SK-N-MC (cell line): ENCODE data around the gene SNAP47.
A peak's percentile ranks its signal among the peaks of the same experiment; 100 is the strongest.

Experiments
- DNase-seq: peaks from one replicate; pipeline ENCODE4 v3.0.0-alpha.2; 2011; ENCODE audit warnings: low read depth, low spot score
- H3K27ac ChIP-seq: fragments of 200-600 bp; sonication (generic); 2 replicates; pipeline ENCODE4 v1.5.1; 2016; ENCODE audit warnings: mixed run types
- H3K36me3 ChIP-seq: fragments of 200-600 bp; sonication (generic); 2 replicates; pipeline ENCODE4 v1.6.1; 2017; ENCODE audit warnings: antibody characterized with exemption, low read length, mixed read lengths; ENCODE audit not compliant: insufficient read depth
- H3K4me3 ChIP-seq: fragments of 200-600 bp; sonication (generic); 2 replicates; pipeline ENCODE4 v1.5.1; 2016
- H3K9ac ChIP-seq: fragments of 200-600 bp; sonication (generic); 2 replicates; pipeline ENCODE4 v1.8.0; 2017; ENCODE audit warnings: mixed run types, mixed read lengths; ENCODE audit not compliant: insufficient read length
- H3K9me3 ChIP-seq: fragments of 200-600 bp; sonication (generic); 2 replicates; pipeline ENCODE4 v1.6.1; 2017; ENCODE audit warnings: low read depth, mild to moderate bottlenecking, antibody characterized with exemption, low read length, moderate library complexity, mixed read lengths
- EZH2 ChIP-seq: fragments of 200-600 bp; sonication (generic); IDR thresholded peaks from one replicate; pipeline ENCODE4 v1.6.1; 2017; ENCODE audit warnings: antibody characterized with exemption
- FOXP2 ChIP-seq: optimal IDR thresholded peaks from 2 replicates; pipeline ENCODE3; 2011; ENCODE audit warnings: mild to moderate bottlenecking, moderate library complexity; ENCODE audit not compliant: insufficient read depth; ENCODE audit errors: extremely low read length, control extremely low read depth
- POLR2AphosphoS5 ChIP-seq: IDR thresholded peaks from 2 replicates; pipeline ENCODE4 v1.6.1; 2012; ENCODE audit warnings: mild to moderate bottlenecking, low read depth, low read length, borderline replicate concordance

The SNAP47 gene

GRCh38 chr1:227787513-227788270, 52.5 kb downstream of the SNAP47 start:
- TF ChIP-seq EZH2 (no peak), FOXP2 (peak; percentile 32)
- Histone ChIP-seq H3K4me3 (peak overlapping the region; percentile 72), H3K36me3 (no peaks in the 10 kb centered on the region), H3K9me3 (no peaks in the 10 kb centered on the region), H3K9ac (no peak overlapping the region), H3K27ac (no peak overlapping the region)
- DNase-seq: peak; percentile 66

- no peak for DNase-seq
- peak overlapping the region; percentile 63 for H3K9ac ChIP-seq
- TF ChIP-seq POLR2AphosphoS5: no peak
- no peak for TF ChIP-seq EZH2
- no peak for TF ChIP-seq FOXP2
- no peaks in the 10 kb centered on the region for H3K9me3 ChIP-seq
- H3K27ac ChIP-seq: no peak overlapping the region
- no peaks in the 10 kb centered on the region for H3K36me3 ChIP-seq
- H3K4me3 ChIP-seq: peak overlapping the region; percentile 91
Measured at GRCh38 chr1:227788271-227789083, 53.2 kb downstream of the SNAP47 start.

- Histone ChIP-seq H3K4me3 (peak overlapping the region; percentile 91), H3K9ac (peak overlapping the region; percentile 63), H3K27ac (no peak overlapping the region), H3K9me3 (no peaks in the 10 kb centered on the region), H3K36me3 (no peaks in the 10 kb centered on the region)
- TF ChIP-seq EZH2: no peak
- TF ChIP-seq POLR2AphosphoS5: no peak
- no peak for TF ChIP-seq FOXP2
- no peak for DNase-seq
Measured at GRCh38 chr1:227789084-227790033, 54.1 kb downstream of the SNAP47 start.

- Histone ChIP-seq H3K36me3 (no peaks in the 10 kb centered on the region), H3K27ac (no peak overlapping the region), H3K9ac (no peak overlapping the region), H3K9me3 (no peaks in the 10 kb centered on the region), H3K4me3 (no peak overlapping the region)
- DNase-seq: no peak
- TF ChIP-seq FOXP2 (no peak), EZH2 (no peak), POLR2AphosphoS5 (no peak)
Measured at GRCh38 chr1:227790034-227790400, 54.8 kb downstream of the SNAP47 start.

- no peak for DNase-seq
- Histone ChIP-seq H3K36me3 (no peaks in the 10 kb centered on the region), H3K27ac (no peak overlapping the region), H3K9ac (no peak overlapping the region), H3K4me3 (no peak overlapping the region), H3K9me3 (no peaks in the 10 kb centered on the region)
- TF ChIP-seq EZH2: no peak
- TF ChIP-seq FOXP2: no peak
- no peak for TF ChIP-seq POLR2AphosphoS5
Measured at GRCh38 chr1:227790868-227791267, 55.6 kb downstream of the SNAP47 start.

GRCh38 chr1:227791425-227792143, 56.3 kb downstream of the SNAP47 start:
- H3K9me3 ChIP-seq: no peaks in the 10 kb centered on the region
- TF ChIP-seq FOXP2 (no peak), EZH2 (no peak), POLR2AphosphoS5 (no peak)
- no peak overlapping the region for H3K9ac ChIP-seq
- peak overlapping the region; percentile 26; the same call in 1 of the 2 replicates for H3K4me3 ChIP-seq
- no peaks in the 10 kb centered on the region for H3K36me3 ChIP-seq
- H3K27ac ChIP-seq: peak overlapping the region; percentile 89
- DNase-seq: no peak

- TF ChIP-seq FOXP2 (no peak), POLR2AphosphoS5 (no peak), EZH2 (no peak)
- Histone ChIP-seq H3K9me3 (no peaks in the 10 kb centered on the region), H3K27ac (peak overlapping the region; percentile 89), H3K4me3 (no peak overlapping the region), H3K36me3 (no peaks in the 10 kb centered on the region), H3K9ac (peak overlapping the region; percentile 37)
- no peak for DNase-seq
Measured at GRCh38 chr1:227792216-227793078, 57.2 kb downstream of the SNAP47 start.
